K562 (cell line): ENCODE results near the gene WASF2. TPM values are rescaled to one million over a fixed set of nuclear protein-coding genes. Genes with fewer than 3 reads are reported as not detected.

Experiments
- MCM3 ChIP-seq: fragments of 450-650 bp; IDR thresholded peaks from 2 replicates; pipeline ENCODE4 v1.6.1; 2016
- polyA plus RNA-seq, 8 experiments: library from polyadenylated mRNA; depleted of rRNA in 4 of 8; stranded (reverse) in 5 of 8; unstranded in 3 of 8; fragments of >200 nt; fragmentation: Nextera tagmentation in 2 of 8; fragmentation: Illumina TruSeq in 1 of 8; extraction: Ambion mirVana in 2 of 8; extraction: Trizol in 1 of 8; gene quantifications; 2 replicates each; pipeline versions ENCODE4 v1.2.1 to v1.2.3, GENCODE V29; 2011 to 2014; ENCODE audit warnings: inconsistent platforms in 1 of 8, missing spikeins in 1 of 8
- total RNA-seq, 7 experiments: library from RNA; depleted of rRNA in 6 of 7; stranded (reverse); fragments of >200 nt in 6 of 7; fragmentation: Illumina TruSeq in 2 of 7; extraction: Trizol in 2 of 7; gene quantifications; 2 replicates each; pipeline versions ENCODE4 v1.2.1 to v1.2.3, GENCODE V29; 2011 to 2021; ENCODE audit warnings: low replicate concordance in 1 of 7
- TF ChIP-seq, protein P1 (sequence below): fragments of 450-650 bp; IDR thresholded peaks from 2 replicates; pipeline ENCODE4 v1.6.1; 2016; ENCODE audit warnings: mild to moderate bottlenecking, moderate library complexity

WASF2 gene
- total and polyA plus RNA-seq, 9 of the 15 experiments (the other 6 are each of a cell fraction or from before 2014, with no cell fraction given): 8.2 to 163 (median 31.2) TPM

GRCh38 chr1:27506703-27507102 is 16.7 kb upstream of the WASF2 start (continued):
- TF ChIP-seq, protein P1, sequence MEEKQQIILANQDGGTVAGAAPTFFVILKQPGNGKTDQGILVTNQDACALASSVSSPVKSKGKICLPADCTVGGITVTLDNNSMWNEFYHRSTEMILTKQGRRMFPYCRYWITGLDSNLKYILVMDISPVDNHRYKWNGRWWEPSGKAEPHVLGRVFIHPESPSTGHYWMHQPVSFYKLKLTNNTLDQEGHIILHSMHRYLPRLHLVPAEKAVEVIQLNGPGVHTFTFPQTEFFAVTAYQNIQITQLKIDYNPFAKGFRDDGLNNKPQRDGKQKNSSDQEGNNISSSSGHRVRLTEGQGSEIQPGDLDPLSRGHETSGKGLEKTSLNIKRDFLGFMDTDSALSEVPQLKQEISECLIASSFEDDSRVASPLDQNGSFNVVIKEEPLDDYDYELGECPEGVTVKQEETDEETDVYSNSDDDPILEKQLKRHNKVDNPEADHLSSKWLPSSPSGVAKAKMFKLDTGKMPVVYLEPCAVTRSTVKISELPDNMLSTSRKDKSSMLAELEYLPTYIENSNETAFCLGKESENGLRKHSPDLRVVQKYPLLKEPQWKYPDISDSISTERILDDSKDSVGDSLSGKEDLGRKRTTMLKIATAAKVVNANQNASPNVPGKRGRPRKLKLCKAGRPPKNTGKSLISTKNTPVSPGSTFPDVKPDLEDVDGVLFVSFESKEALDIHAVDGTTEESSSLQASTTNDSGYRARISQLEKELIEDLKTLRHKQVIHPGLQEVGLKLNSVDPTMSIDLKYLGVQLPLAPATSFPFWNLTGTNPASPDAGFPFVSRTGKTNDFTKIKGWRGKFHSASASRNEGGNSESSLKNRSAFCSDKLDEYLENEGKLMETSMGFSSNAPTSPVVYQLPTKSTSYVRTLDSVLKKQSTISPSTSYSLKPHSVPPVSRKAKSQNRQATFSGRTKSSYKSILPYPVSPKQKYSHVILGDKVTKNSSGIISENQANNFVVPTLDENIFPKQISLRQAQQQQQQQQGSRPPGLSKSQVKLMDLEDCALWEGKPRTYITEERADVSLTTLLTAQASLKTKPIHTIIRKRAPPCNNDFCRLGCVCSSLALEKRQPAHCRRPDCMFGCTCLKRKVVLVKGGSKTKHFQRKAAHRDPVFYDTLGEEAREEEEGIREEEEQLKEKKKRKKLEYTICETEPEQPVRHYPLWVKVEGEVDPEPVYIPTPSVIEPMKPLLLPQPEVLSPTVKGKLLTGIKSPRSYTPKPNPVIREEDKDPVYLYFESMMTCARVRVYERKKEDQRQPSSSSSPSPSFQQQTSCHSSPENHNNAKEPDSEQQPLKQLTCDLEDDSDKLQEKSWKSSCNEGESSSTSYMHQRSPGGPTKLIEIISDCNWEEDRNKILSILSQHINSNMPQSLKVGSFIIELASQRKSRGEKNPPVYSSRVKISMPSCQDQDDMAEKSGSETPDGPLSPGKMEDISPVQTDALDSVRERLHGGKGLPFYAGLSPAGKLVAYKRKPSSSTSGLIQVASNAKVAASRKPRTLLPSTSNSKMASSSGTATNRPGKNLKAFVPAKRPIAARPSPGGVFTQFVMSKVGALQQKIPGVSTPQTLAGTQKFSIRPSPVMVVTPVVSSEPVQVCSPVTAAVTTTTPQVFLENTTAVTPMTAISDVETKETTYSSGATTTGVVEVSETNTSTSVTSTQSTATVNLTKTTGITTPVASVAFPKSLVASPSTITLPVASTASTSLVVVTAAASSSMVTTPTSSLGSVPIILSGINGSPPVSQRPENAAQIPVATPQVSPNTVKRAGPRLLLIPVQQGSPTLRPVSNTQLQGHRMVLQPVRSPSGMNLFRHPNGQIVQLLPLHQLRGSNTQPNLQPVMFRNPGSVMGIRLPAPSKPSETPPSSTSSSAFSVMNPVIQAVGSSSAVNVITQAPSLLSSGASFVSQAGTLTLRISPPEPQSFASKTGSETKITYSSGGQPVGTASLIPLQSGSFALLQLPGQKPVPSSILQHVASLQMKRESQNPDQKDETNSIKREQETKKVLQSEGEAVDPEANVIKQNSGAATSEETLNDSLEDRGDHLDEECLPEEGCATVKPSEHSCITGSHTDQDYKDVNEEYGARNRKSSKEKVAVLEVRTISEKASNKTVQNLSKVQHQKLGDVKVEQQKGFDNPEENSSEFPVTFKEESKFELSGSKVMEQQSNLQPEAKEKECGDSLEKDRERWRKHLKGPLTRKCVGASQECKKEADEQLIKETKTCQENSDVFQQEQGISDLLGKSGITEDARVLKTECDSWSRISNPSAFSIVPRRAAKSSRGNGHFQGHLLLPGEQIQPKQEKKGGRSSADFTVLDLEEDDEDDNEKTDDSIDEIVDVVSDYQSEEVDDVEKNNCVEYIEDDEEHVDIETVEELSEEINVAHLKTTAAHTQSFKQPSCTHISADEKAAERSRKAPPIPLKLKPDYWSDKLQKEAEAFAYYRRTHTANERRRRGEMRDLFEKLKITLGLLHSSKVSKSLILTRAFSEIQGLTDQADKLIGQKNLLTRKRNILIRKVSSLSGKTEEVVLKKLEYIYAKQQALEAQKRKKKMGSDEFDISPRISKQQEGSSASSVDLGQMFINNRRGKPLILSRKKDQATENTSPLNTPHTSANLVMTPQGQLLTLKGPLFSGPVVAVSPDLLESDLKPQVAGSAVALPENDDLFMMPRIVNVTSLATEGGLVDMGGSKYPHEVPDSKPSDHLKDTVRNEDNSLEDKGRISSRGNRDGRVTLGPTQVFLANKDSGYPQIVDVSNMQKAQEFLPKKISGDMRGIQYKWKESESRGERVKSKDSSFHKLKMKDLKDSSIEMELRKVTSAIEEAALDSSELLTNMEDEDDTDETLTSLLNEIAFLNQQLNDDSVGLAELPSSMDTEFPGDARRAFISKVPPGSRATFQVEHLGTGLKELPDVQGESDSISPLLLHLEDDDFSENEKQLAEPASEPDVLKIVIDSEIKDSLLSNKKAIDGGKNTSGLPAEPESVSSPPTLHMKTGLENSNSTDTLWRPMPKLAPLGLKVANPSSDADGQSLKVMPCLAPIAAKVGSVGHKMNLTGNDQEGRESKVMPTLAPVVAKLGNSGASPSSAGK: no peak
- TF ChIP-seq MCM3: no peak
